ENCODE measurements around the gene ZNF28.
"Not testable (repeated sequence)": the region's sequence is repeated elsewhere in the genome, so short reads cannot be mapped to it uniquely, and the experiment has no call there.

DNA sequence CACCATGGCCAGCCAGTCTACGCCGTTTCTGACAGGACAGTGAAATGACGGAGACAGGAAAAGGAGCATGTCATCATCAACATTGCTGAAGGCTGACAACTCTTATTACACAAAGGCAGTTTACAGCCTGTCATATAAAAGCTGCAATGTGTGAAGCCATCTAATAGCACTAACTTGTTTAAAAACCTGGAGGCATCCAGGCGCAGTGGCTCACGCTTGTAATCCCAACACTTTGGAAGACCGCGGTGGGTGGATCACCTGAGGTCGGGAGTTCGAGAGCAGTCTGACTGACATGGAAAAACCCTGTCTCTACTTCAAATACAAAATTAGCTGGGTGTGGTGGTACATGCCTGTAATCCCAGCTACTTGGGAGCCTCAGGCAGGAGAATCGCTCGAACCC is 46.6 kb upstream of the ZNF28 start:
- not testable (repeated sequence) for TF ChIP-seq CTCF, POLR2A (IDR thresholded peaks at IDR 0.05)
